ENCODE data around the gene GRID2.
"Not testable (repeated sequence)": the region's sequence is repeated elsewhere in the genome, so short reads cannot be mapped to it uniquely, and the experiment has no call there.

GRCh38 chr4:92444143-92444843 is 140.5 kb downstream of the GRID2 start:
- TF ChIP-seq CTCF, EP300 (IDR thresholded peaks at IDR 0.05): not testable (repeated sequence)

Measured in upper lobe of left lung (tissue), 4 donors.